ENCODE data around the gene AMMECR1L.
"Not testable (repeated sequence)": the region's sequence is repeated elsewhere in the genome, so short reads cannot be mapped to it uniquely, and the experiment has no call there.

AMMECR1L gene

DNA sequence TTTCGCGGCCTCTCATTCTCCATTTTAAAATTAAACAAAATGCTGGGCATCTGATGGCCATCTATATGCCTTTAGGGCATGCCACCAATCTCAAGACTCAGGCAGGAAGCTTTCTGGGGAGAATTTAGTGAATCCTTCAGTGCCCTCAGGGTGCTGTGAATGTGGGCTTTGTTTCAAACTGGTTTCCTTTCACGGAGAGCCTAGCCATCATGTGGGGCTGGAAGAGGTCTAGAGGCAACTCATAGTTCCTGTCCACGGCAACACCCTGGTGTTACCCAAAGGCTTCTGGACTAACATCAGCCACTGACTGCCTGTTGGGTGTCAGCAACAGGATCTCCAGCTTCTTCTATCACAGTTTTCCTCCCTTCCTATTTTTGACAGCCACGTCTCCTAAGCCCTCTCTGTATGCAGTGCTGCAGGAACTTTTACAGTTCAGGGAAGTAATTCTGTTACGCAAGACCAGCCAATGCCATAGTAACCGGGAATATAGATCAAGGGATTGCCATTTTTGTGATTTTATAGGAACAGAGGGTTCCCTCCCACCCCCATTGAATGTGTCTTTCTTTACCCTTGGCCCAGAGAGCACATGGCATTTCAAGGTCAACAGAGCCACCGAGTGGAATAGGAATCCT lies 66.8 kb downstream of the AMMECR1L start:
- Histone ChIP-seq H3K14ac (ENCODE audit: low read length in 2 of 2) (no peak overlapping the region), H3K27me3 (ENCODE audit: control insufficient read depth in 1 of 2, insufficient read depth in 1 of 2, low read length in 2 of 2) (peaks cover 3 to 4% of the 10 kb centered on the region in 2 experiments), H4K91ac (ENCODE audit: low read length) (no peak overlapping the region)

GRCh38 chr2:127818241-127818640 lies 67.5 kb downstream of the AMMECR1L start:
- no peak overlapping the region for H3K4me2 ChIP-seq (ENCODE audit: low read length, poor library complexity, severe bottlenecking)
- no peaks in the 10 kb centered on the region for H3K36me3 ChIP-seq (ENCODE audit: control insufficient read depth in 1 of 2, insufficient read depth in 2 of 2, low read depth in 1 of 2, low read length in 2 of 2)
- H3K27ac ChIP-seq (ENCODE audit: low read length, poor library complexity, severe bottlenecking): no peak overlapping the region
- H3K9ac ChIP-seq (ENCODE audit: low read length): no peak overlapping the region
- no peak for DNase-seq
- no peak overlapping the region for H3K18ac ChIP-seq (ENCODE audit: low read depth in 1 of 2, low read length in 2 of 2)
- peaks cover 3 to 4% of the 10 kb centered on the region in 2 experiments for H3K27me3 ChIP-seq (ENCODE audit: control insufficient read depth in 1 of 2, insufficient read depth in 1 of 2, low read length in 2 of 2)
- WGBS: 75% methylated on average over 5 of the region's 5 CpGs
- peaks cover 46% of the 10 kb centered on the region for H3K9me3 ChIP-seq (ENCODE audit: control insufficient read depth, low read length)
- H3K4me3 ChIP-seq (ENCODE audit: insufficient read depth in 1 of 2, low read depth in 1 of 2, low read length in 2 of 2): no peak overlapping the region
- no peak overlapping the region for H3K4ac ChIP-seq (ENCODE audit: low read depth in 1 of 2, low read length in 2 of 2)
- no peak overlapping the region for H2BK120ac ChIP-seq (ENCODE audit: low read depth, low read length)
- no peaks in the 10 kb centered on the region for H3K4me1 ChIP-seq (ENCODE audit: control insufficient read depth, insufficient read depth, low read depth, low read length)
- H2AFZ ChIP-seq (ENCODE audit: low read depth, low read length): no peak overlapping the region
- no peak overlapping the region for H4K91ac ChIP-seq (ENCODE audit: low read length)
- H3K23ac ChIP-seq (ENCODE audit: low read length in 2 of 2): no peak overlapping the region
- H2BK5ac ChIP-seq (ENCODE audit: low read depth, low read length, poor library complexity, severe bottlenecking): no peak overlapping the region
- H2BK15ac ChIP-seq (ENCODE audit: low read depth, poor library complexity, severe bottlenecking): no peak overlapping the region
- H4K8ac ChIP-seq (ENCODE audit: low read length): no peak overlapping the region
- no peak overlapping the region for H2BK12ac ChIP-seq (ENCODE audit: low read length in 2 of 2)
- H3K14ac ChIP-seq (ENCODE audit: low read length in 2 of 2): no peak overlapping the region
- no peaks in the 10 kb centered on the region for H3K79me1 ChIP-seq (replicated peaks; ENCODE audit: low read length, poor library complexity, severe bottlenecking)
- no peak overlapping the region for H2AK5ac ChIP-seq (ENCODE audit: low read length, severe bottlenecking)

More for the DNA sequence above, 66.8 kb downstream of the AMMECR1L start:
- Histone ChIP-seq H3K4ac (ENCODE audit: low read depth in 1 of 2, low read length in 2 of 2) (no peak overlapping the region), H3K9ac (ENCODE audit: low read length) (no peak overlapping the region), H3K4me1 (ENCODE audit: control insufficient read depth, insufficient read depth, low read depth, low read length) (no peaks in the 10 kb centered on the region), H3K79me1 (replicated peaks; ENCODE audit: low read length, poor library complexity, severe bottlenecking) (no peaks in the 10 kb centered on the region), H2BK15ac (ENCODE audit: low read depth, poor library complexity, severe bottlenecking) (no peak overlapping the region), H3K23ac (ENCODE audit: low read length in 2 of 2) (no peak overlapping the region), H2AK5ac (ENCODE audit: low read length, severe bottlenecking) (no peak overlapping the region), H3K4me2 (ENCODE audit: low read length, poor library complexity, severe bottlenecking) (no peak overlapping the region), H3K27ac (ENCODE audit: low read length, poor library complexity, severe bottlenecking) (no peak overlapping the region), H2AFZ (ENCODE audit: low read depth, low read length) (no peak overlapping the region), H3K4me3 (ENCODE audit: insufficient read depth in 1 of 2, low read depth in 1 of 2, low read length in 2 of 2) (no peak overlapping the region), H2BK5ac (ENCODE audit: low read depth, low read length, poor library complexity, severe bottlenecking) (no peak overlapping the region), H3K36me3 (ENCODE audit: control insufficient read depth in 1 of 2, insufficient read depth in 2 of 2, low read depth in 1 of 2, low read length in 2 of 2) (no peaks in the 10 kb centered on the region), H2BK120ac (ENCODE audit: low read depth, low read length) (no peak overlapping the region), H3K18ac (ENCODE audit: low read depth in 1 of 2, low read length in 2 of 2) (no peak overlapping the region), H2BK12ac (ENCODE audit: low read length in 2 of 2) (no peak overlapping the region), H4K8ac (ENCODE audit: low read length) (no peak overlapping the region), H3K9me3 (ENCODE audit: control insufficient read depth, low read length) (peaks cover 46% of the 10 kb centered on the region)
- DNase-seq: no peak
- 84% methylated on average over 5 of the region's 8 CpGs for WGBS

- Histone ChIP-seq H2BK5ac (ENCODE audit: low read depth, low read length, poor library complexity, severe bottlenecking) (no peak overlapping the region), H3K9ac (ENCODE audit: low read length) (no peak overlapping the region), H2BK12ac (ENCODE audit: low read length in 2 of 2) (no peak overlapping the region), H2BK120ac (ENCODE audit: low read depth, low read length) (no peak overlapping the region), H3K79me1 (replicated peaks; ENCODE audit: low read length, poor library complexity, severe bottlenecking) (peaks cover 3% of the 10 kb centered on the region), H3K4me3 (ENCODE audit: insufficient read depth in 1 of 2, low read depth in 1 of 2, low read length in 2 of 2) (no peak overlapping the region), H4K91ac (ENCODE audit: low read length) (no peak overlapping the region), H2AK5ac (ENCODE audit: low read length, severe bottlenecking) (no peak overlapping the region), H3K4ac (ENCODE audit: low read depth in 1 of 2, low read length in 2 of 2) (no peak overlapping the region), H4K8ac (ENCODE audit: low read length) (no peak overlapping the region), H3K14ac (ENCODE audit: low read length in 2 of 2) (no peak overlapping the region), H3K27me3 (ENCODE audit: control insufficient read depth in 1 of 2, insufficient read depth in 1 of 2, low read length in 2 of 2) (peaks cover 3 to 4% of the 10 kb centered on the region in 2 experiments), H3K27ac (ENCODE audit: low read length, poor library complexity, severe bottlenecking) (no peak overlapping the region), H3K18ac (ENCODE audit: low read depth in 1 of 2, low read length in 2 of 2) (no peak overlapping the region), H3K4me1 (ENCODE audit: control insufficient read depth, insufficient read depth, low read depth, low read length) (peaks cover 3% of the 10 kb centered on the region), H2AFZ (ENCODE audit: low read depth, low read length) (no peak overlapping the region), H3K9me3 (ENCODE audit: control insufficient read depth, low read length) (peaks cover 17% of the 10 kb centered on the region), H3K23ac (ENCODE audit: low read length in 2 of 2) (no peak overlapping the region), H3K36me3 (ENCODE audit: control insufficient read depth in 1 of 2, insufficient read depth in 2 of 2, low read depth in 1 of 2, low read length in 2 of 2) (no peaks in the 10 kb centered on the region), H2BK15ac (ENCODE audit: low read depth, poor library complexity, severe bottlenecking) (no peak overlapping the region), H3K4me2 (ENCODE audit: low read length, poor library complexity, severe bottlenecking) (no peak overlapping the region)
- DNase-seq: no peak
- WGBS: 88% methylated on average over 1 of the region's 1 CpG
Measured at GRCh38 chr2:127814677-127815076, 71.1 kb downstream of the AMMECR1L start.

- not testable (repeated sequence) for H3K4me1 ChIP-seq (ENCODE audit: control insufficient read depth, insufficient read depth, low read depth, low read length); H3K23ac ChIP-seq (ENCODE audit: low read length in 2 of 2); H3K4me2 ChIP-seq (ENCODE audit: low read length, poor library complexity, severe bottlenecking); H3K36me3 ChIP-seq (ENCODE audit: control insufficient read depth in 1 of 2, insufficient read depth in 2 of 2, low read depth in 1 of 2, low read length in 2 of 2); H3K27ac ChIP-seq (ENCODE audit: low read length, poor library complexity, severe bottlenecking); H3K4ac ChIP-seq (ENCODE audit: low read depth in 1 of 2, low read length in 2 of 2); DNase-seq; H2BK5ac ChIP-seq (ENCODE audit: low read depth, low read length, poor library complexity, severe bottlenecking); H4K8ac ChIP-seq (ENCODE audit: low read length); H3K9me3 ChIP-seq (ENCODE audit: control insufficient read depth, low read length); H2AK5ac ChIP-seq (ENCODE audit: low read length, severe bottlenecking); H3K14ac ChIP-seq (ENCODE audit: low read length in 2 of 2); H3K9ac ChIP-seq (ENCODE audit: low read length); H2AFZ ChIP-seq (ENCODE audit: low read depth, low read length); H3K79me1 ChIP-seq (replicated peaks; ENCODE audit: low read length, poor library complexity, severe bottlenecking); H3K27me3 ChIP-seq (ENCODE audit: control insufficient read depth in 1 of 2, insufficient read depth in 1 of 2, low read length in 2 of 2); H2BK15ac ChIP-seq (ENCODE audit: low read depth, poor library complexity, severe bottlenecking); H3K4me3 ChIP-seq (ENCODE audit: insufficient read depth in 1 of 2, low read depth in 1 of 2, low read length in 2 of 2); H3K18ac ChIP-seq (ENCODE audit: low read depth in 1 of 2, low read length in 2 of 2); H2BK120ac ChIP-seq (ENCODE audit: low read depth, low read length); H2BK12ac ChIP-seq (ENCODE audit: low read length in 2 of 2); H4K91ac ChIP-seq (ENCODE audit: low read length)
- 95% methylated on average over 3 of the region's 3 CpGs for WGBS
Measured at GRCh38 chr2:127812441-127812840, 73.3 kb downstream of the AMMECR1L start.

Measured in mesenchymal stem cell (in vitro differentiated cells and primary cell).